Suprapubic skin (tissue), 3 donors: ENCODE data around the gene DDAH1.

Experiments
- CTCF ChIP-seq, 2 donors: fragments of 200-600 bp in 1 of 2; fragments of 450-650 bp in 1 of 2; sonication (generic) in 1 of 2; IDR thresholded peaks; one replicate each; pipeline ENCODE4 v1.5.1; 2016 to 2019; ENCODE audit warnings: antibody characterized with exemption in 2 of 2, mild to moderate bottlenecking in 1 of 2, moderate library complexity in 1 of 2
- POLR2A ChIP-seq, 2 donors: fragments of 450-650 bp; IDR thresholded peaks; one replicate each; pipeline ENCODE4 v1.6.1; 2017; ENCODE audit warnings: antibody characterized with exemption in 2 of 2, mild to moderate bottlenecking in 2 of 2, moderate library complexity in 2 of 2

- no peak for TF ChIP-seq CTCF (IDR thresholded peaks at IDR 0.05)
- no peak for TF ChIP-seq POLR2A (IDR thresholded peaks at IDR 0.05)
These were observed 26.6 kb downstream of the DDAH1 start for GRCh38 chr1:85438353-85438752.
